Astrocyte of the spinal cord (primary cell): ENCODE data around the gene VPS39.
A peak's percentile ranks its signal among the peaks of the same experiment; 100 is the strongest.

Source experiments
- DNase-seq: peaks from one replicate; pipeline ENCODE4 v3.0.0; 2011; ENCODE audit warnings: low read depth, low spot score
- H3K4me3 ChIP-seq: 2 replicates; pipeline ENCODE4 v1.5.1; 2011; ENCODE audit warnings: low read depth, mild to moderate bottlenecking, low read length, moderate library complexity
- in situ Hi-C: cut with HindIII; loops from 2 replicates; pipeline ENCODE4 v1.10.0; 2017; ENCODE audit warnings: low sequenced_read_pairs
- TF ChIP-seq, protein P1 (sequence below): IDR thresholded peaks from 2 replicates; pipeline ENCODE4 v1.5.1; 2012; ENCODE audit warnings: low read depth, mild to moderate bottlenecking, low read length, inconsistent platforms

The VPS39 gene

DNA sequence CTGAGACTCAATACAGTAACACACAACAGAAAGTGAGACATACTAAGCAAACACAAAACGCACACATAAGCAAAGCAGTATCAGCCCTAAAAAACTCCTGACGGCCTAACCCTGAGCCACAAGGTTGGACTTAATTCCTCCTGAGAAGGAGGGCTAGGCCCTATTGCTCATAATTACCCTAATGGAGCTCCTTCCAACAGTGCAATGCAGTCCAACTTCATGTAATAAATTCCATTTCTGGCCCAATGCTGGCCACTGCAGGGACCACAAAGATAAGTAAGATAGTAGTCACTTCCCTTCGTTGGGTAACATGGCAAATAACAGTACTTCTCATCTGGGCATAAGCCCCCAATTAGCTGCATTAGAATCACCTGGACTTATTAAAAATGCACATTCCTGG, 4.2 kb downstream of the VPS39 start:
- in situ Hi-C loops: no loop called here
- TF ChIP-seq, protein P1, sequence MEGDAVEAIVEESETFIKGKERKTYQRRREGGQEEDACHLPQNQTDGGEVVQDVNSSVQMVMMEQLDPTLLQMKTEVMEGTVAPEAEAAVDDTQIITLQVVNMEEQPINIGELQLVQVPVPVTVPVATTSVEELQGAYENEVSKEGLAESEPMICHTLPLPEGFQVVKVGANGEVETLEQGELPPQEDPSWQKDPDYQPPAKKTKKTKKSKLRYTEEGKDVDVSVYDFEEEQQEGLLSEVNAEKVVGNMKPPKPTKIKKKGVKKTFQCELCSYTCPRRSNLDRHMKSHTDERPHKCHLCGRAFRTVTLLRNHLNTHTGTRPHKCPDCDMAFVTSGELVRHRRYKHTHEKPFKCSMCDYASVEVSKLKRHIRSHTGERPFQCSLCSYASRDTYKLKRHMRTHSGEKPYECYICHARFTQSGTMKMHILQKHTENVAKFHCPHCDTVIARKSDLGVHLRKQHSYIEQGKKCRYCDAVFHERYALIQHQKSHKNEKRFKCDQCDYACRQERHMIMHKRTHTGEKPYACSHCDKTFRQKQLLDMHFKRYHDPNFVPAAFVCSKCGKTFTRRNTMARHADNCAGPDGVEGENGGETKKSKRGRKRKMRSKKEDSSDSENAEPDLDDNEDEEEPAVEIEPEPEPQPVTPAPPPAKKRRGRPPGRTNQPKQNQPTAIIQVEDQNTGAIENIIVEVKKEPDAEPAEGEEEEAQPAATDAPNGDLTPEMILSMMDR: no peak

DNA sequence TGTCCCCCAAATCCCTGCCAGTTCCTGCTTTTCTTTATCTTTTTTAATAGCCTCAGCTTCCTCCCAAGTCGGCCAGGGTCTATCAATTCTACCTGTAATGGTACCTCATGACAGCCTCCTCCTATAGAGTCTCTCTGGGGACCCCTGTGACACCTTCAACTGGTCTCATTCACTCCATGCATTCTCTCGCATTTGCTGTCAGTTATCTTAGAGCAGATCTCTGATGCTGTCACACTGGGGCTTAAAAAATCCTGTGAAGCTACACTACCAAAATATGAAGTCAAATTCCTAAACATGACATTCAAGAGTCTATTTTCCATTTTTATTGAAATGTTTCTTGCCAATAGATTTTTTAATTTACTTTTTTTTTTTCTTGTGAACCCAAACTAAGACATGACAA, 5.5 kb downstream of the VPS39 start:
- no peak overlapping the region for H3K4me3 ChIP-seq
- TF ChIP-seq, protein P1: no peak
- no peak for DNase-seq
- in situ Hi-C loops: no loop called here

More for the DNA sequence above, 4.2 kb downstream of the VPS39 start:
- DNase-seq: peak; percentile 36
- no peak overlapping the region for H3K4me3 ChIP-seq

DNA sequence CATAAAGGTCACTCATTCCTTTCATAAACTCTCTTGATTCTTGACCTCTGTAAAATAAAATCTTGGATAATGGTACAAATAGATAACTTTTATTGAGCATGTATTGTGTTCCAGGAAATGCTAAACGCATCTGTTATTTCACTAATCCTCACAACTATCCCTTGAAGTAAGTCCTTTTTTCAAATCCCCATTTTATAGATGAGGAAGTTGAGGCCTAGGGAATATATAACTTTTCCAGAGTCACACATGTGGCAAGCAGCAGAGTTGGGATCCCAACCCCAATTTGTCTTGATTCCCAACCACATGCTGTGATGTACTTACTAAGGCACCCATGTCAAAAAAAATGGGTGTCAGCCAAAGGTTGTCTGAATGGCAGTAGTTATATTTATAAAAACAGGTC, 6.3 kb downstream of the VPS39 start:
- in situ Hi-C loops: no loop called here
- H3K4me3 ChIP-seq: no peak overlapping the region
- TF ChIP-seq, protein P1: no peak
- no peak for DNase-seq

DNA sequence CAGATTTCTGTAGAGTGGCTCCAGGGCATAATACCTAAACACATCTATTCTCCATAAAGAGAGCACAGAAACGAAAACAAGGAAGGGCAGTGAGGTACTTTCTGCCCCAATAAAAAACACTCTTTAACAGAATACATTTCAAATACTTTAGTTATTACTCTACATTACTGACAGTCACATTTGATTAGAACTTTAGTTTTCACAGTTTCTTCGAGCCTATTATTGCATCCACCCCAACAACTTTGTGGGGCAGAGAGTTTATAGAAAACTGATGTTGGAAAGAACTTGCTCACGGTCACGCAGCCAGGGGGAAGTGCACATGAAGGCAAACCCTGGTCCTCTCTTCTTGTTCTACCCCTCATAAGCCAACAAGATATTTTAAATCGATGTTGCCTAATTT, 9.0 kb downstream of the VPS39 start:
- in situ Hi-C loops: no loop called here
- TF ChIP-seq, protein P1: no peak
- no peak for DNase-seq
- H3K4me3 ChIP-seq: no peak overlapping the region

DNA sequence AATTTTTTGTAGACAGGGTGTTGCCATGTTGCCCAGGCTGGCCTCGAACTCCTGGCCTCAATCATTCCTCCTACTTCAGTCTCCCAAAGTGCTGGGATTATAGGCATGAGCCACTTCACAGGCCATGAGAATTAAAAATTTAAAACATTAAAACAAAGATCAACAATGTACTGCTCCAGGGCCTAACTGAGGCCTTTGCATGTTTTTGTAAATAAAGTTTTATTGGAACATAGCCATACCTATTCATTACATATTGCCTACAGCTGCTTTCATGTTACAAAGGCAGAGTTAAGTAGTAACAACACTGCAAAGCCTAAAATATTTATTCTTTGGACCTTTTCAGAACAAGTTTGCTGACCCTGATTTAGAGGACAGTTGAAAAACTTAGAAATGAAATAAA, 9.6 kb downstream of the VPS39 start:
- no peak for DNase-seq
- in situ Hi-C loops: no loop called here
- no peak overlapping the region for H3K4me3 ChIP-seq
- TF ChIP-seq, protein P1: no peak

DNA sequence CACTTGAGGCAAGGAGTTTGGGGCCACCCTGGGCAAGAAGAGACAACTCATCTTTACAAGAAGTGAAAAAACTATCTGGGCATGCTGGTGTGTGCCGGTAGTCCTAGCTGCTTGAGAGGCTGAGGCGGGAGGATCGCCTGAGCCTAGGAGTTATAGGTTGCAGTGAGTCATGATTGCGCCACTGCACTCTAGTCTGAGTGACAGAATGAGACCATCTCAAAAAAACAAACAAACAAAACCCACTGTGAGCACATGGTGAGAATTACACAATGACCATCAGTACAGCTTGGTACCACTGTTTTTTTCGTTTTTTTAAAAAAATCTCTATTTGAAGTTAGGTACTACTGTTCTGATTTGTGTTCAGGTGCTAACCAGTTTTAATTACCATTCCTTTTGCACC, 13.6 kb downstream of the VPS39 start:
- TF ChIP-seq, protein P1: no peak
- H3K4me3 ChIP-seq: no peak overlapping the region
- in situ Hi-C loops: no loop called here
- DNase-seq: peak; percentile 23

DNA sequence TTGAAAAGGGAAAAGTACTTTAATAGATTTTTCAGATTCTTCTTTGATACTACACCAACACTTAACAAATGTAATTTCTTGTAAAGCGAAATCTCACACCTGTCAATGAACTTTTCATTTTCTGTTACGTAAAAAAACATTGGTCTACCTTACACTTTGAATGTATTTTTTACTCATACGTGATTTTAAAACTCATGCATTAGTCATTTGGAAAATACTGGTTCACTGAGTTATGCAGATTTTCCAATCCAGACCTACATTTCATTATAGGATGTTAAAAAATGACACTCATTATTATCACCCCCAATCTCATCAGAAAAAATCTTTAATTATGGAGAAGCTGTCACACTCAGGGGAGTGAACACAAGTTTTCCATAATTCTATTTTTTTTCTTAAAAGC, 14.7 kb downstream of the VPS39 start:
- in situ Hi-C loops: no loop called here

More for the DNA sequence above, 14.7 kb downstream of the VPS39 start:
- TF ChIP-seq, protein P1: no peak
- H3K4me3 ChIP-seq: no peak overlapping the region
- no peak for DNase-seq
